IMR-90 (cell line): Measurements from ENCODE around the gene FBXO31.

Source experiments
- CEBPB ChIP-seq: IDR thresholded peaks from 2 replicates; pipeline ENCODE4 v1.6.1; 2012; ENCODE audit warnings: low read depth, low read length, improper control_type of control experiment
- SMC3 ChIP-seq: fragments of 150-350 bp; IDR thresholded peaks from 2 replicates; pipeline ENCODE4 v1.6.1; 2016; ENCODE audit warnings: low read depth, mild to moderate bottlenecking, antibody characterized with exemption, low read length, moderate library complexity

DNA sequence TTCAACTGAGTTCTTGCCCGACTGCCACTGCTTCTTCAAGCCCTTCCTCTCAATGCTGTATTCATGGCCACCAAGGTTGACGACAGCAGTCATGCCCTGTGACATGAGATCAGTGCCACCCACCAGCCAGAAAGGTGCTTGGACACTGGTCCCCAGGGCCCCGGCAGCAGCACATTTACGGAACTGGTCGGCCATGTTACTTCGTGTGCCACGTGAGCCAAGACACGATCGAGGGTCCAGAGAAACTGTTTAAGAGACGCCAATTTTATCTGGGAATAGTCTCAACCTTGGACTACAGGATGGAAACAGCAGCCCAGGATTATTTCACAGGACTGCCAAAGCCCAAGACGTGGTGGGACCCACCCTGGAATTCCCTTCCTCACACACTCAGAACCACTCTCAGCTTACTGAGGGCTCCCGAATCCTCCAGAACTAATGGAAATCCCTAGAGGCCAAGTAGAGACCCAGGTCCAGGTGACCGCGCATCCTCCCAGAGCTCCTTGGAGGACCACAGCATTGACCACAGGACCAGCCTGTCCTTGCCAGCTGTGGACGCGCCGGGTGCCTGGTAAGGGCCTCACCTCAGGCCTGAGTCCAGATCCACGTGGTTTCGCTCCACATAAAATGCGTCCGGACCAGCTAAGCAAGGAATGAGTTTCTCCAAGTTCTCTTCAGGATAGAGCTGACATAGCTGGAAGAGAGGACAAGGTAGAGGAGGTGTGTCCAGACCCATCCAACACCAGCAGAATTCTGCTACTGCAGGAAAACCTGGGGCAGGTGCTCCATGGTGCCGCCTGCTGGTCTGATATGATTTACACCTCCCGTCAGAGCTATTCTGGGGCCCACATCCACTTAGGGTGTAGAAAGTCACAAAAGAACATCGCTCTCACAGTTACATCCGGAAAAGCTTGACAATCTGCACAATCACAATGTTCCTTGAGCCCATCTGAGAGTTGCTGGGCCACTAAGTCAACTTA, 36.7 kb upstream of the FBXO31 start:
- TF ChIP-seq CEBPB (no peak), SMC3 (no peak)
